HEK293 (cell line): ENCODE data around the gene MUC2.

Source experiments
- CTCF ChIA-PET: fragments of 350-600 bp; formaldehyde crosslinking; extraction: SDS; loops from one replicate; lab custom pipeline; 2021; ENCODE audit warnings: antibody characterized with exemption; lab: Yijun Ruan, JAX
- POLR2A ChIA-PET: fragments of 300-600 bp; formaldehyde crosslinking; extraction: SDS; loops from one replicate; lab custom pipeline; 2020; ENCODE audit warnings: antibody characterized with exemption, inconsistent platforms; lab: Yijun Ruan, JAX
- H3K27ac ChIP-seq: fragments of 200-500 bp; sonication (Bioruptor generic); 2 replicates; pipeline ENCODE4 v1.5.1; 2014; ENCODE audit warnings: low read depth, low read length, control low read depth, inconsistent platforms; ENCODE audit errors: extremely low read depth
- H3K36me3 ChIP-seq, 2 experiments: fragments of 200-500 bp in 1 of 2; sonication (Bioruptor generic) in 1 of 2; 1 replicate in 1 of 2; 2 replicates in 1 of 2; pipeline ENCODE4 v1.5.1; 2014 to 2017; ENCODE audit warnings: inconsistent platforms in 2 of 2, low read length in 2 of 2; ENCODE audit not compliant: control insufficient read depth in 2 of 2, insufficient read depth in 1 of 2
- H3K4me1 ChIP-seq: fragments of 200-500 bp; sonication (Bioruptor generic); 2 replicates; pipeline ENCODE4 v1.5.1; 2014; ENCODE audit warnings: mild to moderate bottlenecking, low read length, inconsistent platforms; ENCODE audit not compliant: control insufficient read depth, insufficient read depth
- H3K4me3 ChIP-seq: 2 replicates; pipeline ENCODE4 v1.5.1; 2011; ENCODE audit warnings: low read depth, mild to moderate bottlenecking, control low read depth, low read length, moderate library complexity
- H3K9me3 ChIP-seq: fragments of 200-500 bp; sonication (Bioruptor generic); 2 replicates; pipeline ENCODE4 v1.5.1; 2014; ENCODE audit warnings: low read depth, low read length, inconsistent platforms; ENCODE audit not compliant: control insufficient read depth, insufficient read depth
- IKZF3 ChIP-seq: fragments of 450-650 bp; IDR thresholded peaks from 2 replicates; pipeline ENCODE4 v1.5.0; 2018; ENCODE audit warnings: missing biosample characterization, mild to moderate bottlenecking, missing genetic modification characterization, moderate library complexity
- KLF1 ChIP-seq: fragments of 450-650 bp; formaldehyde crosslinking; IDR thresholded peaks from 2 replicates; pipeline ENCODE4 v1.5.1; 2016; ENCODE audit warnings: missing biosample characterization, missing genetic modification characterization
- PATZ1 ChIP-seq: fragments of 450-650 bp; formaldehyde crosslinking; IDR thresholded peaks from 2 replicates; pipeline ENCODE4 v1.5.1; 2016; ENCODE audit warnings: missing biosample characterization, missing genetic modification characterization
- RBAK ChIP-seq: fragments of 450-650 bp; formaldehyde crosslinking; IDR thresholded peaks from 2 replicates; pipeline ENCODE4 v1.5.1; 2016; ENCODE audit warnings: missing biosample characterization, missing genetic modification characterization
- SCRT1 ChIP-seq: fragments of 450-650 bp; formaldehyde crosslinking; IDR thresholded peaks from 2 replicates; pipeline ENCODE4 v1.5.1; 2016; ENCODE audit warnings: missing biosample characterization, missing genetic modification characterization, borderline replicate concordance
- SP2 ChIP-seq: fragments of 450-650 bp; formaldehyde crosslinking; IDR thresholded peaks from 2 replicates; pipeline ENCODE4 v1.5.1; 2016; ENCODE audit warnings: missing biosample characterization, missing genetic modification characterization
- ZIC2 ChIP-seq: fragments of 450-650 bp; formaldehyde crosslinking; IDR thresholded peaks from 2 replicates; pipeline ENCODE4 v1.5.1; 2016; ENCODE audit warnings: missing biosample characterization, missing genetic modification characterization
- ZNF10 ChIP-seq: fragments of 450-650 bp; formaldehyde crosslinking; IDR thresholded peaks from 2 replicates; pipeline ENCODE4 v1.5.1; 2017; ENCODE audit warnings: missing biosample characterization, missing genetic modification characterization
- ZNF169 ChIP-seq: fragments of 450-650 bp; formaldehyde crosslinking; IDR thresholded peaks from 2 replicates; pipeline ENCODE4 v1.5.1; 2016; ENCODE audit warnings: missing biosample characterization, missing genetic modification characterization
- ZNF184 ChIP-seq: fragments of 450-650 bp; IDR thresholded peaks from 2 replicates; pipeline ENCODE4 v1.5.1; 2018; ENCODE audit warnings: missing biosample characterization, mild to moderate bottlenecking, missing genetic modification characterization
- ZNF266 ChIP-seq: fragments of 450-650 bp; formaldehyde crosslinking; IDR thresholded peaks from 2 replicates; pipeline ENCODE4 v1.5.1; 2016; ENCODE audit warnings: missing biosample characterization, missing genetic modification characterization, low read depth
- ZNF274 ChIP-seq, 2 experiments: fragments of 200-500 bp in 1 of 2; fragments of 450-650 bp in 1 of 2; sonication (Bioruptor generic) in 1 of 2; formaldehyde crosslinking in 1 of 2; IDR thresholded peaks; 2 replicates each; pipeline versions ENCODE4 v1.5.1 to v1.6.1; 2014 to 2016; ENCODE audit warnings: borderline replicate concordance in 1 of 2, inconsistent platforms in 1 of 2, low read length in 1 of 2, missing biosample characterization in 1 of 2, missing genetic modification characterization in 1 of 2
- ZNF302 ChIP-seq: fragments of 450-650 bp; formaldehyde crosslinking; IDR thresholded peaks from 2 replicates; pipeline ENCODE4 v1.5.1; 2016; ENCODE audit warnings: missing biosample characterization, missing genetic modification characterization, low read depth
- ZNF350 ChIP-seq: fragments of 450-650 bp; formaldehyde crosslinking; IDR thresholded peaks from 2 replicates; pipeline ENCODE4 v1.5.0; 2017; ENCODE audit warnings: missing biosample characterization, mild to moderate bottlenecking, missing genetic modification characterization
- ZNF354C ChIP-seq: fragments of 450-650 bp; formaldehyde crosslinking; IDR thresholded peaks from 2 replicates; pipeline ENCODE4 v1.5.1; 2016; ENCODE audit warnings: missing biosample characterization, missing genetic modification characterization, low read depth, borderline replicate concordance
- ZNF394 ChIP-seq: fragments of 450-650 bp; formaldehyde crosslinking; IDR thresholded peaks from 2 replicates; pipeline ENCODE4 v1.5.1; 2016; ENCODE audit warnings: missing biosample characterization, missing genetic modification characterization, mild to moderate bottlenecking, moderate library complexity, borderline replicate concordance
- ZNF513 ChIP-seq: fragments of 450-650 bp; IDR thresholded peaks from 2 replicates; pipeline ENCODE4 v1.5.1; 2018; ENCODE audit warnings: missing biosample characterization, missing genetic modification characterization
- ZNF521 ChIP-seq: fragments of 450-650 bp; formaldehyde crosslinking; IDR thresholded peaks from 2 replicates; pipeline ENCODE4 v1.5.1; 2017; ENCODE audit warnings: missing biosample characterization, mild to moderate bottlenecking, missing genetic modification characterization
- ZNF529 ChIP-seq: fragments of 450-650 bp; formaldehyde crosslinking; IDR thresholded peaks from 2 replicates; pipeline ENCODE4 v1.5.1; 2017; ENCODE audit warnings: missing genetic modification characterization, missing biosample characterization; ENCODE audit not compliant: insufficient replicate concordance
- ZNF560 ChIP-seq: fragments of 450-650 bp; formaldehyde crosslinking; IDR thresholded peaks from 2 replicates; pipeline ENCODE4 v1.5.1; 2017; ENCODE audit warnings: missing biosample characterization, missing genetic modification characterization, borderline replicate concordance
- ZNF600 ChIP-seq: fragments of 450-650 bp; formaldehyde crosslinking; IDR thresholded peaks from 2 replicates; pipeline ENCODE4 v1.5.1; 2016; ENCODE audit warnings: missing biosample characterization, missing genetic modification characterization
- ZNF624 ChIP-seq: fragments of 450-650 bp; formaldehyde crosslinking; IDR thresholded peaks from 2 replicates; pipeline ENCODE4 v1.5.1; 2017; ENCODE audit warnings: missing biosample characterization, missing genetic modification characterization
- ZNF677 ChIP-seq: fragments of 450-650 bp; IDR thresholded peaks from 2 replicates; pipeline ENCODE4 v1.5.0; 2018; ENCODE audit warnings: missing biosample characterization, mild to moderate bottlenecking, missing genetic modification characterization, moderate library complexity
- ZNF701 ChIP-seq: fragments of 450-650 bp; formaldehyde crosslinking; IDR thresholded peaks from 2 replicates; pipeline ENCODE4 v1.5.1; 2016; ENCODE audit warnings: missing biosample characterization, missing genetic modification characterization
- ZNF768 ChIP-seq: fragments of 450-650 bp; formaldehyde crosslinking; IDR thresholded peaks from 2 replicates; pipeline ENCODE4 v1.5.1; 2018; ENCODE audit warnings: missing biosample characterization, mild to moderate bottlenecking, missing genetic modification characterization
- ZNF837 ChIP-seq: fragments of 450-650 bp; formaldehyde crosslinking; IDR thresholded peaks from 2 replicates; pipeline ENCODE4 v1.5.1; 2016; ENCODE audit warnings: missing biosample characterization, missing genetic modification characterization
- ZSCAN18 ChIP-seq: fragments of 450-650 bp; formaldehyde crosslinking; IDR thresholded peaks from 2 replicates; pipeline ENCODE4 v1.5.1; 2016; ENCODE audit warnings: missing biosample characterization, missing genetic modification characterization
- ZSCAN4 ChIP-seq: fragments of 450-650 bp; formaldehyde crosslinking; IDR thresholded peaks from 2 replicates; pipeline ENCODE4 v1.5.1; 2017; ENCODE audit warnings: missing biosample characterization, missing genetic modification characterization

Gene MUC2

GRCh38 chr11:1036303-1036923 is 38.3 kb upstream of the MUC2 start, which contains the start of gene MUC6:
MUC6 (minus strand) TSS chr11:1036718; CDS start chr11:1036655, 63 bp downstream.
- H3K4me3 ChIP-seq: no peak within 1 kb of the TSS
- TF ChIP-seq PATZ1 (no peak), ZNF600 (tag by site-specific recombination) (no peak), ZNF302 (tag by site-specific recombination) (no peak), ZNF677 (tag by site-specific recombination) (no peak), ZNF701 (tag by site-specific recombination) (no peak), RBAK (tag by site-specific recombination) (no peak), ZNF10 (no peak), ZSCAN18 (tag by site-specific recombination) (no peak), ZSCAN4 (tag by site-specific recombination) (no peak), ZNF354C (tag by site-specific recombination) (no peak), ZNF169 (tag by site-specific recombination) (no peak), SP2 (tag by site-specific recombination) (no peak), ZNF768 (tag by site-specific recombination) (no peak), ZNF529 (no peak), ZNF266 (tag by site-specific recombination) (no peak), SCRT1 (tag by site-specific recombination) (no peak), ZNF274 (IDR thresholded peaks at IDR 0.05; ENCODE audit: low read length) (no peak), ZNF274 (tag by site-specific recombination; IDR thresholded peaks at IDR 0.05; ENCODE audit: borderline replicate concordance) (no peak)
- TF ChIP-seq, all 188 proteins: peak for 0
- no peaks in the 10 kb centered on the region for H3K9me3 ChIP-seq
- no peak within 1 kb of the TSS for H3K27ac ChIP-seq
- H3K4me1 ChIP-seq: no peaks in the 10 kb centered on the region
- CTCF ChIA-PET: interaction anchor here (2.3 kb wide), 1 partner anchor 15 kb away, joined by 6 read pairs; no protein-coding TSS in a partner anchor
- no peaks in the 10 kb centered on the region for H3K36me3 ChIP-seq
- POLR2A ChIA-PET: no interaction called here

- ChIA-PET CTCF (interaction anchor here (2.3 kb wide), 1 partner anchor 15 kb away, joined by 6 read pairs; no protein-coding TSS in a partner anchor), POLR2A (no interaction called here)
- Histone ChIP-seq H3K9me3 (no peaks in the 10 kb centered on the region), H3K36me3 (no peaks in the 10 kb centered on the region), H3K4me1 (no peaks in the 10 kb centered on the region), H3K27ac (no peak overlapping the region), H3K4me3 (no peak overlapping the region)
- TF ChIP-seq IKZF3 (tag by site-specific recombination) (no peak), ZNF169 (tag by site-specific recombination) (no peak), ZNF521 (no peak), ZNF184 (tag by site-specific recombination) (no peak), RBAK (tag by site-specific recombination) (no peak), ZNF837 (no peak), ZNF350 (tag by site-specific recombination) (no peak), KLF1 (no peak), ZNF624 (tag by site-specific recombination) (no peak), ZNF394 (tag by site-specific recombination) (no peak), ZNF560 (tag by site-specific recombination) (no peak), ZSCAN4 (tag by site-specific recombination) (no peak), ZNF513 (no peak), ZIC2 (tag by site-specific recombination) (no peak)
Observed at GRCh38 chr11:1036931-1037330, 37.7 kb upstream of the MUC2 start.
